ENCODE data around the gene USP9X. TPM values are rescaled to one million over a fixed set of nuclear protein-coding genes. Genes with fewer than 3 reads are reported as not detected.
A peak's percentile ranks its signal among the peaks of the same experiment; 100 is the strongest.
"Not testable (repeated sequence)": the region's sequence is repeated elsewhere in the genome, so short reads cannot be mapped to it uniquely, and the experiment has no call there.

Gene USP9X
- total RNA-seq, 1 experiment from 2014 or later, result 45.4 TPM

DNA sequence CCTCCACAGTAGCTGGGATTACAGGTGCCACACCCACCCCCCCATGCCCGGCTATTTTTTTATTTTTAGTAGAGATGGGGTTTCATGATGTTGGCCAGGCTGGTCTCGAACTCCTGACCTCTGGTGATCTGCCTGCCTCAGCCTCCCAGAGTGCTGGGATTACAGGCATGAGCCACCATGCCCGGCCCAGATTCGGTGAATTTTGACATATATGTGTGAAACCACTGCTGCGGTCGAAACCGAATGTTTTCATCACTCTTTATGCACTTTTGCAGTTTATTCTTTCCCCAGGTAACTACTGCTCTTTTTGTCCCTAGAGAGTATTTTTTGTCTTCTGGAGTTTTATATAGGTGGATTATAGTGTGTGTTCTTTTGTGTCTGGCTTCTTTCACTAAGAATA is 101.7 kb downstream of the USP9X start:
- DNase-seq (ENCODE audit: low read depth), result not testable (repeated sequence)

DNA sequence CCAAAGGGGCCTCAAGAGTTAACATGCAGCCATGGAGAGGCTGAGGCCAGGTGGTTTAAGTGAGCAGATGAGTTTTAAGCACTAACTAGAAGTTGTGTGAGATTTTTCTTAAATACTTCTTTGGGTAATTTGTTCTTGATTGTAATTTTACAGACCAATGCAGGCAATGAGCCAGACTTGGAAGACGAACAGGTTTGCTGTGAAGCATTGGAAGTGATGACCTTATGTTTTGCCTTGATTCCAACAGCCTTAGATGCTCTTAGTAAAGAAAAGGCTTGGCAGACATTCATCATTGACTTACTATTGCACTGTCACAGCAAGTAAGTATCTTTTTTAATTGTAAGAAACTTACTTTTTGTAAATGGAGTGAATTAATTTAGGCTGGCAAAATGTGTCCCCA is 103.9 kb downstream of the USP9X start:
- DNase-seq (ENCODE audit: low read depth), result no peak

DNA sequence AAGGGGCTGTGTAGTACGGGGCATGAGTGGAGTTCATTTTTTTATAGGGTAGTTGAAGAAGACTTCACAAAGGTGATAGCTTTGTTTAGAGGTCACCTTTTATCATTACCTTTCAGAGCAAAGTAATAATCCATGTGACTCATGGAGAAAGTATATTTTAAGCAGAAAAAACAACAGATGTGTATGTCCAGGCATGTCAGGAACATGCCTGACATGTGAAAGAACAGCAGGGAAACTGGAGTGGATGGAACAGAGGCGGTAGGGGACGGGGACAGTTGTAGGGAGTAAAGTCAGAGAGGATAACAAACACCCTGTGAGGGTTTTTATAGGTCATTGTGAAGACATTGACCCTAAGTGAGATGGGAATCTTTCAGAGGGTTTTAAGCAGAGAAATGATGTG is 107.6 kb downstream of the USP9X start:
- no peak for DNase-seq (ENCODE audit: low read depth)

DNA sequence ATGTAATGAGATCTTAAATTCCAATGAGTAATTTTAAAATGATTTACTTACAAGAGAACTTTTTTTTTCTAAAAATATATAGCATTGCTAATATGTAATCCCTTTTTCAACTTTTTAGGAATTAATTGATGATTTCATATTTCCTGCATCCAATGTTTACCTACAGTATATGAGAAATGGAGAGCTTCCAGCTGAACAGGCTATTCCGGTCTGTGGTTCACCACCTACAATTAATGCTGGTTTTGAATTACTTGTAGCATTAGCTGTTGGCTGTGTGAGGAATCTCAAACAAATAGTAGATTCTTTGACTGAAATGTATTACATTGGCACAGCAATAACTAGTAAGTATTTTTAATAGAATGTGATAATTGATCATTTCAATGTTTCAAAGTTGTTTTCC is 113.2 kb downstream of the USP9X start:
- no peak for DNase-seq (ENCODE audit: low read depth)

DNA sequence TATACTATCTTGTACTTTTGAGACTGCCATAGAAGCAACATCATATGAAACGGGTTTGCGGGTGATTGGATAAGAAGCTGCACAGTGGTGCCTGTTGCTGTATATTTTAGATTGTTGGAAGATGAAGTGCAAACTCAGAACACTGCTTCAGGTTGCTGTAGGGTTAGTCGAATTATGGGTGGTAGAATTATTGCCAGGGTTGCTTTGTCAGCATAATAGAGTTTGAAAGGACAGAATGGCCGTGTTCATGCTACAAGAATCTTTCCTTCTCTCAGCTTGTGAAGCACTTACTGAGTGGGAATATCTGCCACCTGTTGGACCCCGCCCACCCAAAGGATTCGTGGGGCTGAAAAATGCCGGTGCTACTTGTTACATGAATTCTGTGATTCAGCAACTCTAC is 115.5 kb downstream of the USP9X start:
- no peak for DNase-seq (ENCODE audit: low read depth)

DNA sequence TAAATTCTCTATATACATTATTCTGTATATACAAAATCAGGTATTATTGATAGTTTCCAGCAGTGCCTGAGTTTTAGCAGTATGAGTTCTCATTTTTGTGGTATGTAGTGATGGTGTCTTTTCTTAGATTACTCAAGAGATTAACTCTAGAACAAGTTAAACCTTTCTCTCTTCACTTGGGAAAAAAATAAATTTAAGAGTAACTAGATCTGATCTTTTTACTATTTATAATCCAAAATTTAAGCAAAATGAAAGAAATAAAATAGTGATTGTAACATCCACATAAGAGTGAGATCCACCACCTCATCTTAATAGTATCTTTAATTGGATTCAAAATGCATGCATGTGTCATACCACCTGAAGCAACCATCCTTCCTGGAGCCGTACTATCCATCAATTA is 124.6 kb downstream of the USP9X start:
- DNase-seq (ENCODE audit: low read depth), result no peak

DNA sequence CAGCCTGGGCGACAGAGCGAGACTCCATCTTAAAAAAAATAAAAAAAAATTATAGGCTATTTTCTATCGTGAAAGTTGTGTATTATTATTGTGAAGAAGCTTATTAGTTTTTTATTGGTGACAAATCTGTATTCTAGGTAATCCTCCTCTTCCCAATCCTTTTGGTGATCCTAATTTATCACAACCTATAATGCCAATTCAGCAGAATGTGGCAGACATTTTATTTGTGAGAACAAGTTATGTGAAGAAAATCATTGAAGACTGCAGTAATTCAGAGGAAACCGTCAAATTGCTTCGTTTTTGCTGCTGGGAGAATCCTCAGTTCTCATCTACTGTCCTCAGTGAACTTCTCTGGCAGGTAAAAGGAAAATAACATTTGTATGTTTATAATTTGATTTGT is 139.4 kb downstream of the USP9X start:
- DNase-seq (ENCODE audit: low read depth), result no peak

DNA sequence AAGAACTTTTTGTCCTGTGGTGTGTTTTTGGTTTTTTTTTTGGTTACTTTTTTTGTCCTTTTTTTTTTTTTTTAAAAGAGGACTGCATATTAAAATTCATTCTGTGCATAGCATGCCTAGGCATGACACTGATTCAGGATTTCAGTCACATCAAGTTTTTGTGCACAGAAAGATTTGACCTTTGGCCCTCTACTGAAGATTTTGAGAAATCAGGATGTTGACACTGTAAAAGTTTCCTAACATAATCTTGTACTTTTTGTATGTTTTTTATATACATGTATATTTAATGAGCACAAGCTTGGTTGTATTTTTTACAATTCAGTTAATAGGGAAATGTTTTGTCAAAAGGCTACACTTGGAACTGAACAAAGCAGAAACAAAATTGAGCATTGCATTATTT is 148.7 kb downstream of the USP9X start:
- DNase-seq (ENCODE audit: low read depth), result no peak

DNA sequence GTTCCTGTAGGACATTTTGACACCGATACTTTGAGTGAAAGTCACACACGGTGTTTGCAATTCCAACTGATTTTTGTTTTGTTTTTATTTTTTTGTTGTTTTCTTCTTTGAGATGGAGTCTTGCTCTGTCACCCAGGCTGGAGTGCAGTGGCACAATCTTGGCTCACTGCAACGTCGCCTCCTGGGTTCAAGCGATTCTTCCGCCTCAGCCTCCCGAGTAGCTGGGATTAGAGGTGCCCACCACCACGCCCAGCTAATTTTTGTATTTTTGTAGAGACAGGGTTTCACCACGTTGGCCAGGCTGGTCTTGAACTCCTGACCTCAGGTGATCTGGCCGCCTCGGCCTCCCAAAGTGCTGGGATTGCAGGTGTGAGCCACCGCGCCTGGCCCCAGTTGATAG is 149.2 kb downstream of the USP9X start:
- not testable (repeated sequence) for DNase-seq (ENCODE audit: low read depth)

DNA sequence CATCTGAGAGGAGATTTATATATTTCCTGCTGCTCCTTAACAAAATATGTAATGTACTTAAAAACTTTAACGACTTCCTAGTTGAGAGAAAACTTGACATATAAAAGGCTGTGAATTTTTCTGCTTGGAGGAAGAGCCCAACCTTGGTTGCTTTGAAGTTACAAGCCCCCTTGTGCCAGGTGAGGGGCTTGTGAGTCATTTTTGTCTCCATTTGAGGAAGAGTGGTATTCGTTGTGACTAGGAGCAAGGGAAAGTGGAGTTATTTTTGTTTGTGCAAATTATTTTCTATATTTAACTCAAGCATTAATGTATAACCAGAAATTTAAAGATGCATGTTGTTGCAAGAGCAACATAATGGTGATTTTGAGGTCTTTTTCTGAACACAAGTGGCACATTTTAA is 149.7 kb downstream of the USP9X start:
- DNase-seq (ENCODE audit: low read depth), result no peak

DNA sequence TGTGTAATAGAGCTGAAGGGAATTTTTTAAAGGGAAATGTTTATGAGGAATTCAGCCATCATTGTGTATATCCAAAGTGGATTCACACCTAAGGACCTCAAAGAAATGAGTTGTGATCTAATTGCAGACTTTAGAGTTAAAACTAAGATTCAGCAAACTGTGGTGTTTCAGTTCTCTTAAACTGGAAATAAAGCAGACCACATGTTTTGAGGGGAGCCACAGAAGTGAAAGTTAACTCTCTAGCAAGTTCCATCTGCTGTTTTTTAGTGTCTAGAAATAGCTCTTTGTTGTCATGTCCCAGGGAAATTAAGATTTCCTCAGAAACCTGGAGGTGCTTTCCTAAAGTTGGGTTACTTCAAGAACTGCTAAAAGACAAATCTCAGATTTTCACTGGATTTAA is 151.4 kb downstream of the USP9X start:
- DNase-seq (ENCODE audit: low read depth), result no peak

DNA sequence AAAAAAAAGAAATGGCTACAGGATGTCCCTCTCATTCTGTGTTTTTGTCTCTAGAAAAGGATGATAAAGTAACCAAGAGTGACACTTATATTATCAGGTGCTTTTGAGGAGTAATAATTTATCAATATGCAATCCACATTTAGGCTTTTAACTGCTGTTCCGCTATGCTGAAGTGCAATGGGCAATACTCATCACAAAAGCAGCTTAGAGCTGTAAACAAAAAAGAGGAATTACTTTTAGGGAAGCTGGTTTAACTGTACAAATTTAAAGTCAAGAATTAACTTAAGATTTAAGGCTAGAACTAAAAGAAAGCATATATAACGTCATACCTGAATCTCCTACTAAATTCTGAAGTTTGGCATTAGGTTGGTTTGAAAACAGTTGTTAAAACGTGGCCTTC is 155.3 kb downstream of the USP9X start:
- no peak for DNase-seq (ENCODE audit: low read depth)

DNA sequence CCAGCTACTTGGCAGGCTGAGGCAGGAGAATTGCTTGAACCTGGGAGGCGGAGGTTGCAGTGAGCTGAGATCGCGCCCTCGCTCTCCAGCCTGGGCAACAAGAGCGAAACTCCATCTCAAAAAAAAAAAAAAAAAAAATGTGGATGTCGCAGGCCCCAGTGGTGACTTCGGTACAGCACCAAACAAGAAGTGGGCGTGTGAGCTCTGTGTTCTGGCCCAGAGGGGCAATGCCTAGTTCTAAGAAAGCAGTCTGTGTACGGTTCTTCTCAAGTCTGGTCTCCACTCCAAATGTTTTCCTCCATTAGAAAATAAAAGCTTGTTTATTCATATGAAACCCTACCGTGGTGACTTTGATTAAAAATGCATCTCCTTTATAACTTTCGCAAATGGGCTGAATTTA is 156.7 kb downstream of the USP9X start:
- DNase-seq (ENCODE audit: low read depth), result no peak

DNA sequence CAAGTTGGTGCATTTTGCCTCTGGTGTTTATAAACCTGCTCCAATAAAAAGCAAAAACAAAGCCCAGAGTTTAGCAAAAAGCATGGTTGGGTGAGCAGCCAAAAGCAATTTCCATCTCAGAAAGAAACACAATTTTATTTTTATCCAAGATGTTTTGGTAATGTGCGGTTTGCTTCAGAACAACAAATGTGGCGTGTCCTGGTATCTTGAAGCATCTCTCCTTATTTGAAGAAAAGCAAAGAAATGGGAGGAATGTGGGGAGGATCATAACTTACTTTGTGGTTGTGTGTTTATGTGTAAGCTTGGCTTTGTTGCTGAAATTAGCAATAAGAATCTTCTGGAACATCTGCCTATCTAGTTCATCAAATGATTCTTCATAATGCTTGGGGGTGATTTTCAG is 160.4 kb downstream of the USP9X start:
- DNase-seq (ENCODE audit: low read depth), result no peak

DNA sequence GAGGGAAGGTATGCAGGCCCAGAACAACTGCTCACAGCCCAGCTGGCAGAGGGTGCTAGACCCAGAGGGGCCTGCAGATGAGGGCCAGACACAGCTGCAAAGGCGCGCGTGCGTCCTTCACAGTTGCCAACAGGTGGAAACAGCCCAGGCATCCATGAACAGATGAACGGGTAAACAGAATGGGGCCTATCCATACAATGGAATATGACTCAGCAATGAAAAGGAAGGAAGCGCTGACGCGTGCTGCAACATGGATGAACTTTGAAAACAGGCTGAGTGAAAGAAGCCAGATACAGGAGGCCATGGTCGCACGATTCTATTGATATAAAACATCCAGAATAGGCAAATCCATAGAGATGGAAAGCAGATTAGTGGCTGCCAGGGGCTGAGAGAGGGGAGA is 165.6 kb downstream of the USP9X start:
- no peak for DNase-seq (ENCODE audit: low read depth)

DNA sequence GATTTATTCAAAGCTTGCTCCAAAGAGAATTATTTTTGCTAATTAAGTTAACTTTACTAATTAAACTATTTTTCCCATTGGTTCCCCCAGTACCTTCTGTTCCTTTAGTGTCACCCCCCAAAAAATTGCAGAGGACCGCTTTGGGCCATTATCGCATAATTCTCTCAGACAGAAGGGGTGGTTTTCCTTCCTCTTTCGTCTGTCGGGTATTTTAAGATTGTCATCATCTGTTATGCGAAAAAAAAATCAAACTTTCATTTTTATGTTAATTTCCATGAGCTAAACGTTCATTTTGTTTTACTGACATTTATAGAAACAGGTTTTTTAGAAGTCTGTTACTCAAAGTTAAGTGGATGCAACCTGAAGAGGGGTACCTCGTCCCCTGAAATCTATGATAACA is 172.6 kb downstream of the USP9X start:
- DNase-seq (ENCODE audit: low read depth), result no peak

DNA sequence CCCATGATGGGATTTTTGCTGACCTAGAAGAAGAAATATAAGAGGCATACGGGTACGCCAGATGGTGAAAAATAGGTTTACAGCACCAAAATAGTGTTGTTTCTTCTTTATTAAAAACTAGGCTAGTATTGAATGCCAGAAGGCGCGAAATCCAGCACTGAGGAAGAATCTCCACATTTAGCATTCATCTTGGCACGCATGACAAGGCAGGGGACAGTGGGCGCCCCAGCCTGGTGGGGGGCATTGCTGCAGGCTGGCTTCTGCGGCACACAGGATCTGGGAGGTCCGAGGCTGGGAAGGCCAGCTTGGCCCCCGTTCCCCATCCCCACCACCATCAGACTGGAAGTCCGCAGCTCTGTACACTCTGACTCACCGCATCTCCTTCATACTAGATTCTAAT is 173.0 kb downstream of the USP9X start:
- DNase-seq (ENCODE audit: low read depth), result no peak

DNA sequence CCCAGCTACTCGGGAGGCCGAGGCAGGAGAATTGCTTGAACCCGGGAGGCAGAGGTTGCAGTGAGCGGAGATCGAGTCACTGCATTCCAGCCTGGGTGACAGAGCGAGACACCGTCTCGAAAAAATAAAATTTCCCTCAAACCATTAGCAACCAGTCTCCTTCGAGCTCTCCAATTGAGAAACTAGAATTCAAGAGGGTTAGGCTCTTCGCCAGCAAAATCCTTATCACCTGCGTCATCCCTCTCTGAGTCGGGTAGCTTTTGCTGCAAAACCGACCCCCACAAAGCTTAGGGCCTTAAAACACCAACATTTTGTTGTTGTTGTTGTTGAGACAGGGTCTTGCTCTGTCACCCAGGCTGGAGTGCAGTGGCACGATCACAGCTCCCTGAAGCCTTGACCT is 173.6 kb downstream of the USP9X start:
- DNase-seq (ENCODE audit: low read depth), result no peak

DNA sequence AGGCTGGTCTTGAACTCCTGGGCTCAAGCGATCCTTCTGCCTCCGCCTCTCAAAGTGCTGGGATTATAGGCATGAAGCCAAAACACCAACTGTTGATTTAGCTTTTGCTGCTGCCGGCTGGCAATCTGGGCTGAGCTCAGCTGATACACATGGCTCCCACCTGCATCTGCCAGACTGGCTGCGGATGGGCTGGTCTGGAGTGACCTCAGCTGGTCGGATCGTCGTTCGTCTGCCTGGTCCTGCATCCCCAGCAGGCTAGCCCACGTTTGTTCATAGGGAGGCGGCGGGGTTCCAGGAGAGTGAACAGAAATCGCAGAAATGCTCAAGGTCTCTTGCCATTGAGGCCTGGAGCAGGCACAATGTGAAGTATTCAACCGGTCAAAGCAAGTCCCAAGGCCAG is 174.3 kb downstream of the USP9X start:
- no peak for DNase-seq (ENCODE audit: low read depth)

DNA sequence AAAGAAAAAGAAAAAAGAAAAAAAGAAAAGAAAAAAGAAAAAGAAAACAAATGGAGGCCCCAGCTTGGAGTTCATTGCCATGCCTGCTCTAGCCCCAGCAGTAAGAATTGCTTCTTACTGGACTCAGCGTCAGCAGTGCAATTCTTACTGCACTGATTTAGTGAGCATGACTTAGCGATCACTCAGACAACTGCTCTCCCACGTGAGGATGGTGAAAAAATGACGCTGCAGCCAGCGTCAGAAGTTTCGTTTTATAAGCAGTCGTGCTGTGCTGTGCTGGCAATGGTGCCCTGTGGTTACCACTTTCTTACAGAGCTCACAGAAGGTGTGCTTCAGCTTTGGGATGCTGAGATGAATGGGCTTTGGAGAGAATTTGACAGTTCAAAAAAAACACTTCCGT is 180.4 kb downstream of the USP9X start:
- peak; percentile 50 for DNase-seq (ENCODE audit: low read depth)

DNA sequence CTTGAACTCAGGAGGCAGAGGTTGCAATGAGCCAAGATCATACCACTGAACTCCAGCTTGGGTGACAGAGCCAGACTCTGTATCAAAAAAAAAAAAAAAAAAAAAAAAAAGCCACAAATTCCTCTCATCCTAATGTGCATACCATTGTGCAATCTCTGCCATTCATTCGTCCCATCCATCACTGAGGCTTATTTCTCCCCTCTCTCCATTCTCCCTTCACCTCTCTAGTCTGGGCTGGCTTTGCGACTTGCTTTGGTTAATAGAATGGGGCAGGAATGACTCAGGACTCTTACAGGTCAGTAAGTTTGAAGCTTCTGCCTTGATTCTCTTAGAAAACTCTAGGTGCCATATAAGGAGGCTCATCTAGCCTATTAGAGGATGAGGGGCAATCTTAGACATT is 188.4 kb downstream of the USP9X start:
- peak; percentile 5 for DNase-seq (ENCODE audit: low read depth)

DNA sequence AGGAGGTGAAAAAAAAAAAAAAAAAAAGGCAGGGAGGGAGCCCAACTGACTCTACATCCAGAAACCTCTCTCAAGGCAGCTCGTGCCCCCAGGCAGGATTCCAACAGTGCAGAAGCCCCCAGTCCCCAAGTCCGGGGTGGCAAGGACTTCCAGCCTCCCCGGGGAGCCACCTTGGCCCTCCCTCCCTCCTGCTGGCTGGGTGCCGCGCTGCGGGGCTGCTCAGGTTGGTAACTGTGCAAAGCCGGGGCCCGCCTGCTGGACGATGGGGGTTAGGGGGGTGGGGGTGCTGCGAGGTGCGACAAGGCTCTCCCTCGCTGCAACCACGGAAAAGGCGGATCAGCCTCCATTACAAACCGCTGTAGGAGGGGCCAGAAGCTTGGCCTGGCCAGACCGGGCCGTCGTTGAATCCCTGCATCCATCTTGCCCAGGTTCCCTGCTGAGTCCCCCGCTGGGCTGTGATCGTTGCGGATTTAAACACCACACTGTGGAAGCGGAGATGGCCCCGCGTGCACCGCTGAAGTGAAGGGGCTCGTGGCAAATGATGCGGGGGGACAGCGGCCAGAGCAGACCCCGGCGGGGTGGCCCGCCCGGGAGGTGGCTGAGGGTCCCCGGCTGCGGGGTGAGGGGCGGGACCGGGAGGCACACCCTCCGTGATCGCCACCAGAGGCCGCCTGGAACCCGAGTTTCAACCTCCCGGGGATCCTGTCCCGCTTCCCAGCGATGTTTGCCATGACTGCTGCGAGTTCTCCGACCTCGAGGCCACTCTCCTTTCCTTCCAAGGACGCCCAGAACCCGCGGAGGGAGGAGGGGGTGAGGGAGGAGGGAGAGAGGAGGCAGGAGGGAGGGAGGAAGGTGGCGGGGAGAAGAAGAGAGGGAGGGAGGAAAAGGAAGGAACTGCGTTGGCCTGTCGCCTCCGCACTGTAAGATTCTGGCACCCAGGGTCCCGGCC is 190.7 kb downstream of the USP9X start:
- DNase-seq (ENCODE audit: low read depth), result peak; percentile 8
